GM12891 (cell line): ENCODE measurements around the gene MGAM2.

Experiments used
- PAX5 ChIP-seq: IDR thresholded peaks from 2 replicates; pipeline ENCODE4 v1.6.1; 2011; ENCODE audit warnings: low read length, moderate library complexity, mild to moderate bottlenecking; ENCODE audit not compliant: insufficient read depth, severe bottlenecking
- POLR2A ChIP-seq: IDR thresholded peaks from 2 replicates; pipeline ENCODE4 v1.6.1; 2011; ENCODE audit warnings: low read depth, low read length, control low read depth
- POLR2AphosphoS5 ChIP-seq: IDR thresholded peaks from 2 replicates; pipeline ENCODE4 v1.6.1; 2011; ENCODE audit warnings: low read depth, low read length, control low read depth
- SPI1 ChIP-seq: IDR thresholded peaks from 2 replicates; pipeline ENCODE4 v1.6.1; 2011; ENCODE audit warnings: low read depth, low read length, control low read depth
- TAF1 ChIP-seq: IDR thresholded peaks from 2 replicates; pipeline ENCODE4 v1.6.1; 2011; ENCODE audit warnings: low read depth, low read length, control low read depth

DNA sequence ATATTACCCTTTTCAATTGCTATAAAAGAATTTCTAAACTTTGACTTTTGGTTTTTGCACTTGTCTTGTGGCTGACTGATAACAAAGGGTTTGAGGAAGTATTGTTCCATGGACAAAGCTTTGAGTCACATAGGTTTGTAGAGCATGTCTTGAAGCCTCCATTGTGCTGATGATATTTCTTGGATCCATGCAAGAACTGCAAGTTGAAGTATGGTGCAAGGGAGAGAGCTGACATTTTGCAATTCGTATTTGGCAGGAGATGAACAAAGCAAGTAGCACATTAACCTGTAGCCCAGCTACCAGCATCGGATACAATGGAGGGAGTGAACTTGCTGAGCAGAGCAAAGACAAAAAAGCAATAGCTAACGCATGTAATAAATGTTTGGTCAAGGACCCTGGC is 23.4 kb downstream of the MGAM2 start:
- no peak for TF ChIP-seq POLR2A
- no peak for TF ChIP-seq TAF1
- TF ChIP-seq SPI1 = no peak
- no peak for TF ChIP-seq POLR2AphosphoS5
- no peak for TF ChIP-seq PAX5
